ENCODE results near the gene ST8SIA4.
A peak's percentile ranks its signal among the peaks of the same experiment; 100 is the strongest.

Gene ST8SIA4

DNA sequence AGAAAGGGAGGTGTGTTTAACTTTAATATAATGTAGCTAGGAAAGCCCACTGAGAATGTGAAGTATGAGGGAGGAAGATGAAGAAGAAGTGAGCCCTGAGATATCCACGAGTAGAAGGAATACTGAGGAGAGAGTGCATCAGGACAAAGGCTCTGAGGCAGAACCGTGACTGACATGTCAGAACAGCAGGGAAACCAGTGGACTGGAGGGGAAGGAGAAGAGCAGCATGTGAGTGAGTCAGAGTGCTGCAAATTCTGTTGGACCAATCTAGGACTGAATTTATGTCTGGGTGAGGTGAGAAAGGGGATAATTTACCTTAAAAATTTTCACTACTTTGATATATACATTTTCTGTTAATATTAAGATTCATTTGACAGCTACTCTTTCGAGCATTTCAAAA is 110.3 kb downstream of the ST8SIA4 start:
- no peak overlapping the region for H4K8ac ChIP-seq (ENCODE audit: low read length)
- no peaks in the 10 kb centered on the region for H3K4me1 ChIP-seq (ENCODE audit: control insufficient read depth, insufficient read depth, low read depth, low read length)
- H3K14ac ChIP-seq (ENCODE audit: low read length in 2 of 2), result no peak overlapping the region
- H3K27me3 ChIP-seq (ENCODE audit: control insufficient read depth in 1 of 2, insufficient read depth in 1 of 2, low read length in 2 of 2), result no peaks in the 10 kb centered on the region
- H3K4ac ChIP-seq (ENCODE audit: low read depth in 1 of 2, low read length in 2 of 2), result no peak overlapping the region
- H3K27ac ChIP-seq (ENCODE audit: low read length, poor library complexity, severe bottlenecking), result no peak overlapping the region
- H3K79me1 ChIP-seq (replicated peaks; ENCODE audit: low read length, poor library complexity, severe bottlenecking), result no peaks in the 10 kb centered on the region
- no peak overlapping the region for H2BK120ac ChIP-seq (ENCODE audit: low read depth, low read length)
- 56% methylated on average over 3 of the region's 3 CpGs for WGBS
- no peak overlapping the region for H2AK5ac ChIP-seq (ENCODE audit: low read length, severe bottlenecking)
- H2BK15ac ChIP-seq (ENCODE audit: low read depth, poor library complexity, severe bottlenecking), result no peak overlapping the region
- no peak overlapping the region for H3K4me3 ChIP-seq (ENCODE audit: insufficient read depth in 1 of 2, low read depth in 1 of 2, low read length in 2 of 2)
- H3K36me3 ChIP-seq (ENCODE audit: control insufficient read depth in 1 of 2, insufficient read depth in 2 of 2, low read depth in 1 of 2, low read length in 2 of 2), result no peaks in the 10 kb centered on the region
- no peak overlapping the region for H4K91ac ChIP-seq (ENCODE audit: low read length)
- H3K9me3 ChIP-seq (ENCODE audit: control insufficient read depth, low read length), result peaks cover 7% of the 10 kb centered on the region
- no peak overlapping the region for H3K4me2 ChIP-seq (ENCODE audit: low read length, poor library complexity, severe bottlenecking)
- H2BK12ac ChIP-seq (ENCODE audit: low read length in 2 of 2), result no peak overlapping the region
- no peak overlapping the region for H2BK5ac ChIP-seq (ENCODE audit: low read depth, low read length, poor library complexity, severe bottlenecking)
- no peak overlapping the region for H3K9ac ChIP-seq (ENCODE audit: low read length)
- no peak overlapping the region for H2AFZ ChIP-seq (ENCODE audit: low read depth, low read length)
- no peak for DNase-seq
- H3K23ac ChIP-seq (ENCODE audit: low read length in 2 of 2), result no peak overlapping the region
- no peak overlapping the region for H3K18ac ChIP-seq (ENCODE audit: low read depth in 1 of 2, low read length in 2 of 2)

DNA sequence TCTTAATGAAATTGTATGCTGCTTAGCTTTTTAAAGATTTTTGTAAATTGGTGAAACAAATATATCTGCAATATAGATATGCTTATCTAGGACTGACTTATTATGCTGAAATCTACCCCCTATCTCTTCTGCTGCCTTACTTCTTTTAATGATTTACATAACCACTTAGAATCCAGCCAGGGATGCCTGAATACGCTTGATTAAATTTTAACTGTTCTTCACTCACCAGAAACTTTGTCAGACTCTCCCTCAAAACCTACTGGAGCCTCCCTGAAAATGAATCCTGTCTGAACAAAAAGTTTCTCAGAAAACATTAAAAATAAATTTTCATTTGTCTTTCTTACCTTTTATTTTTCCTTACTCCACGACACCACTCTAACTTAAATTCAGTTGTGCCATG is 111.7 kb downstream of the ST8SIA4 start:
- Histone ChIP-seq H3K23ac (ENCODE audit: low read length in 2 of 2) (no peak overlapping the region), H3K27me3 (ENCODE audit: control insufficient read depth in 1 of 2, insufficient read depth in 1 of 2, low read length in 2 of 2) (no peaks in the 10 kb centered on the region), H3K18ac (ENCODE audit: low read depth in 1 of 2, low read length in 2 of 2) (no peak overlapping the region), H2BK15ac (ENCODE audit: low read depth, poor library complexity, severe bottlenecking) (no peak overlapping the region), H3K9ac (ENCODE audit: low read length) (no peak overlapping the region), H3K36me3 (ENCODE audit: control insufficient read depth in 1 of 2, insufficient read depth in 2 of 2, low read depth in 1 of 2, low read length in 2 of 2) (no peaks in the 10 kb centered on the region), H2BK5ac (ENCODE audit: low read depth, low read length, poor library complexity, severe bottlenecking) (no peak overlapping the region), H4K8ac (ENCODE audit: low read length) (no peak overlapping the region), H2AFZ (ENCODE audit: low read depth, low read length) (no peak overlapping the region), H3K4ac (ENCODE audit: low read depth in 1 of 2, low read length in 2 of 2) (no peak overlapping the region), H3K4me2 (ENCODE audit: low read length, poor library complexity, severe bottlenecking) (no peak overlapping the region), H2AK5ac (ENCODE audit: low read length, severe bottlenecking) (no peak overlapping the region), H3K4me1 (ENCODE audit: control insufficient read depth, insufficient read depth, low read depth, low read length) (no peaks in the 10 kb centered on the region), H3K4me3 (ENCODE audit: insufficient read depth in 1 of 2, low read depth in 1 of 2, low read length in 2 of 2) (no peak overlapping the region), H2BK120ac (ENCODE audit: low read depth, low read length) (no peak overlapping the region), H3K9me3 (ENCODE audit: control insufficient read depth, low read length) (peaks cover 7% of the 10 kb centered on the region), H3K27ac (ENCODE audit: low read length, poor library complexity, severe bottlenecking) (no peak overlapping the region), H3K14ac (ENCODE audit: low read length in 2 of 2) (no peak overlapping the region), H2BK12ac (ENCODE audit: low read length in 2 of 2) (no peak overlapping the region), H3K79me1 (replicated peaks; ENCODE audit: low read length, poor library complexity, severe bottlenecking) (no peaks in the 10 kb centered on the region), H4K91ac (ENCODE audit: low read length) (no peak overlapping the region)
- 91% methylated on average over 1 of the region's 2 CpGs for WGBS
- no peak for DNase-seq

DNA sequence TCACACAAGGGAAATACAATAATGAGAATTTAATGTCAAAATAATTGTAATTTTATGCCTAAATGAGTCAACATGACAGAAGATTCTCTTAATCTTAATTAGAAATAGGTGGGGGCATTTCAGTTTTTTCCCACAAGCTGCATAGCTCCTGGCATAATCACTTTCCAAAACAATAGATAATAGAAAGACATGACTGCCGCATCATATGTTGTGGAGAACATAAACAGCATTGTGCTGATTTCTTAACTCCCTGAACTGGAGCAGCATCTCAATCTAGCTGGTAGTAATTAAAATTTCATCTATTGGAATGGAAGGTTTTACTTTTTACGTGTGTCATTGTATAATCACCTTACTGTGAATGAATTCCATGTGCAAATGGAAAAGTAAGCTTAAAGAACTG is 112.1 kb downstream of the ST8SIA4 start:
- H3K4me2 ChIP-seq (ENCODE audit: low read length, poor library complexity, severe bottlenecking), result no peak overlapping the region
- no peak overlapping the region for H3K9ac ChIP-seq (ENCODE audit: low read length)

DNA sequence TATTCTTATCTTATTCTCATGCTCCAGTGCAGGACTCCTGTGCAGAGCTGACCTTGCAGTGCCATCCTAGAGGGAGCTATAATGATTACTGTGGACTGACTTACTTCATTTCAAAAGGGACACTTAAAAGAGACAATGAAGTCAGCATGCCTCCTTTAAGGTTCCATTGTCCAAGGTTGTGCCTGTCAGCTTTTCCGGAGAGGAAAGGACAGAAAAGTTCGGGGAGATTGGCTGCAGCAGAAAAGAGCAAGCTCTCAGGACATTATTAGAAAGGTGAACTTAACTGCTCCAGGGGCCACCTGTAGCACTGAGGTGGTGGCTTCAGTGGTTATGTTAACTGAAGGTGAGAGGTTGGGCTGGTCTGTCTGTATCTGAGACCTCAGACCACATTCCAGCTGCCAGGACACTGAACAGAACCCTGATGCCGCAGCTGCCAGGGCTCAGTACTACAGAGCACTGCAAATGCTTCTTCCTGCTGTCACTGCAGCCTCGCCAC is 112.9 kb downstream of the ST8SIA4 start:
- H3K27ac ChIP-seq (ENCODE audit: low read length, poor library complexity, severe bottlenecking), result no peak overlapping the region
- H3K14ac ChIP-seq (ENCODE audit: low read length in 2 of 2), result no peak overlapping the region
- peak overlapping the region; percentile 1 for H2AFZ ChIP-seq (ENCODE audit: low read depth, low read length)
- no peak overlapping the region for H3K18ac ChIP-seq (ENCODE audit: low read depth in 1 of 2, low read length in 2 of 2)
- no peak overlapping the region for H3K4me2 ChIP-seq (ENCODE audit: low read length, poor library complexity, severe bottlenecking)
- peaks cover 7% of the 10 kb centered on the region for H3K9me3 ChIP-seq (ENCODE audit: control insufficient read depth, low read length)
- H3K4ac ChIP-seq (ENCODE audit: low read depth in 1 of 2, low read length in 2 of 2), result no peak overlapping the region
- H2AK5ac ChIP-seq (ENCODE audit: low read length, severe bottlenecking), result no peak overlapping the region
- H3K79me1 ChIP-seq (replicated peaks; ENCODE audit: low read length, poor library complexity, severe bottlenecking), result no peaks in the 10 kb centered on the region
- WGBS, result 60% methylated on average over 3 of the region's 4 CpGs
- H2BK5ac ChIP-seq (ENCODE audit: low read depth, low read length, poor library complexity, severe bottlenecking), result no peak overlapping the region
- H4K8ac ChIP-seq (ENCODE audit: low read length), result peak overlapping the region; percentile 24
- no peak overlapping the region for H2BK12ac ChIP-seq (ENCODE audit: low read length in 2 of 2)
- H3K4me3 ChIP-seq (ENCODE audit: insufficient read depth in 1 of 2, low read depth in 1 of 2, low read length in 2 of 2), result no peak overlapping the region
- H3K23ac ChIP-seq (ENCODE audit: low read length in 2 of 2), result no peak overlapping the region
- H2BK15ac ChIP-seq (ENCODE audit: low read depth, poor library complexity, severe bottlenecking), result no peak overlapping the region
- DNase-seq, result no peak
- H4K91ac ChIP-seq (ENCODE audit: low read length), result no peak overlapping the region
- H2BK120ac ChIP-seq (ENCODE audit: low read depth, low read length), result no peak overlapping the region
- H3K36me3 ChIP-seq (ENCODE audit: control insufficient read depth in 1 of 2, insufficient read depth in 2 of 2, low read depth in 1 of 2, low read length in 2 of 2), result no peaks in the 10 kb centered on the region
- no peak overlapping the region for H3K9ac ChIP-seq (ENCODE audit: low read length)
- H3K27me3 ChIP-seq (ENCODE audit: control insufficient read depth in 1 of 2, insufficient read depth in 1 of 2, low read length in 2 of 2), result no peaks in the 10 kb centered on the region
- H3K4me1 ChIP-seq (ENCODE audit: control insufficient read depth, insufficient read depth, low read depth, low read length), result no peaks in the 10 kb centered on the region

More for the DNA sequence above, 112.1 kb downstream of the ST8SIA4 start:
- H3K4me3 ChIP-seq (ENCODE audit: insufficient read depth in 1 of 2, low read depth in 1 of 2, low read length in 2 of 2), result no peak overlapping the region
- no peaks in the 10 kb centered on the region for H3K4me1 ChIP-seq (ENCODE audit: control insufficient read depth, insufficient read depth, low read depth, low read length)
- 100% methylated on average over 1 of the region's 2 CpGs for WGBS
- no peak overlapping the region for H2BK120ac ChIP-seq (ENCODE audit: low read depth, low read length)
- H2AFZ ChIP-seq (ENCODE audit: low read depth, low read length), result no peak overlapping the region
- H3K27ac ChIP-seq (ENCODE audit: low read length, poor library complexity, severe bottlenecking), result no peak overlapping the region
- no peak overlapping the region for H3K23ac ChIP-seq (ENCODE audit: low read length in 2 of 2)
- no peak overlapping the region for H2BK12ac ChIP-seq (ENCODE audit: low read length in 2 of 2)
- H2BK5ac ChIP-seq (ENCODE audit: low read depth, low read length, poor library complexity, severe bottlenecking), result no peak overlapping the region
- H3K14ac ChIP-seq (ENCODE audit: low read length in 2 of 2), result no peak overlapping the region
- no peak overlapping the region for H3K4ac ChIP-seq (ENCODE audit: low read depth in 1 of 2, low read length in 2 of 2)
- no peaks in the 10 kb centered on the region for H3K36me3 ChIP-seq (ENCODE audit: control insufficient read depth in 1 of 2, insufficient read depth in 2 of 2, low read depth in 1 of 2, low read length in 2 of 2)
- no peak overlapping the region for H2AK5ac ChIP-seq (ENCODE audit: low read length, severe bottlenecking)
- no peak overlapping the region for H3K18ac ChIP-seq (ENCODE audit: low read depth in 1 of 2, low read length in 2 of 2)
- peaks cover 7% of the 10 kb centered on the region for H3K9me3 ChIP-seq (ENCODE audit: control insufficient read depth, low read length)
- no peak overlapping the region for H2BK15ac ChIP-seq (ENCODE audit: low read depth, poor library complexity, severe bottlenecking)
- DNase-seq, result no peak
- H3K79me1 ChIP-seq (replicated peaks; ENCODE audit: low read length, poor library complexity, severe bottlenecking), result no peaks in the 10 kb centered on the region
- H4K91ac ChIP-seq (ENCODE audit: low read length), result no peak overlapping the region
- no peaks in the 10 kb centered on the region for H3K27me3 ChIP-seq (ENCODE audit: control insufficient read depth in 1 of 2, insufficient read depth in 1 of 2, low read length in 2 of 2)
- no peak overlapping the region for H4K8ac ChIP-seq (ENCODE audit: low read length)

Data from mesenchymal stem cell (in vitro differentiated cells and primary cell).